Measurements from ENCODE around the gene HFE. TPM values are rescaled to one million over a fixed set of nuclear protein-coding genes. Genes with fewer than 3 reads are reported as not detected.
"Not testable (repeated sequence)": the region's sequence is repeated elsewhere in the genome, so short reads cannot be mapped to it uniquely, and the experiment has no call there.

HFE gene
- total RNA-seq, 4 donors from 2014 or later, result 5.9 to 11.0 (median 9.0) TPM

- TF ChIP-seq POLR2A (IDR thresholded peaks at IDR 0.05) (no peak), EP300 (IDR thresholded peaks at IDR 0.05) (no peak), CTCF (IDR thresholded peaks at IDR 0.05) (no peak)
- Histone ChIP-seq H3K4me3 (no peak overlapping the region), H3K9me3 (no peaks in the 10 kb centered on the region), H3K36me3 (no peaks in the 10 kb centered on the region), H3K27me3 (no peaks in the 10 kb centered on the region), H3K4me1 (peaks cover 0 to 5% (median 0%) of the 10 kb centered on the region in 4 donors), H3K27ac (no peak overlapping the region)
- DNase-seq (ENCODE audit: low spot score in 2 of 2), result no peak
- WGBS, 2 donors, result 98 to 100% methylated on average over 4 of the region's 4 CpGs
Measured at GRCh38 chr6:26116267-26116666, 29.0 kb downstream of the HFE start.

- Histone ChIP-seq H3K36me3 (no peaks in the 10 kb centered on the region), H3K4me1 (peaks cover 0 to 12% (median 0%) of the 10 kb centered on the region in 4 donors), H3K9me3 (no peaks in the 10 kb centered on the region), H3K27ac (peak overlapping the region in 2 of 4 donors; percentile 40 to 64), H3K4me3 (no peak overlapping the region), H3K27me3 (no peaks in the 10 kb centered on the region)
- TF ChIP-seq EP300 (IDR thresholded peaks at IDR 0.05) (peak in 1 of 2 donors; percentile 45), CTCF (IDR thresholded peaks at IDR 0.05) (no peak)
- DNase-seq (ENCODE audit: low spot score in 2 of 2), result no peak
- WGBS, 2 donors, result 38 to 48% methylated on average over 7 of the region's 7 CpGs
Measured at GRCh38 chr6:26118999-26119398, 31.8 kb downstream of the HFE start.

- H3K4me1 ChIP-seq, result peaks cover 0 to 12% (median 0%) of the 10 kb centered on the region in 4 donors
- H3K27ac ChIP-seq; H3K36me3 ChIP-seq; H3K9me3 ChIP-seq; H3K27me3 ChIP-seq; DNase-seq (ENCODE audit: low spot score in 2 of 2); H3K4me3 ChIP-seq: not testable (repeated sequence)
- 95 to 96% methylated on average over 8 of the region's 8 CpGs for WGBS, 2 donors
Measured at GRCh38 chr6:26120115-26120514, 32.9 kb downstream of the HFE start.

GRCh38 chr6:26120807-26121140, 33.5 kb downstream of the HFE start:
- no peak overlapping the region for H3K4me3 ChIP-seq
- H3K9me3 ChIP-seq, result no peaks in the 10 kb centered on the region
- no peak overlapping the region for H3K27ac ChIP-seq
- no peak for DNase-seq (ENCODE audit: low spot score in 2 of 2)
- 78 to 83% methylated on average over 3 of the region's 3 CpGs for WGBS, 2 donors
- TF ChIP-seq CTCF (IDR thresholded peaks at IDR 0.05), result no peak
- TF ChIP-seq POLR2A (IDR thresholded peaks at IDR 0.05), result no peak
- no peak for TF ChIP-seq EP300 (IDR thresholded peaks at IDR 0.05)
- no peaks in the 10 kb centered on the region for H3K36me3 ChIP-seq
- no peaks in the 10 kb centered on the region for H3K27me3 ChIP-seq
- H3K4me1 ChIP-seq, result peaks cover 0 to 12% (median 0%) of the 10 kb centered on the region in 4 donors

- Histone ChIP-seq H3K27ac (peak overlapping the region in 2 of 4 donors; percentile 99), H3K4me3 (no peak overlapping the region), H3K27me3 (no peaks in the 10 kb centered on the region), H3K9me3 (no peaks in the 10 kb centered on the region), H3K36me3 (no peaks in the 10 kb centered on the region), H3K4me1 (peaks cover 0 to 12% (median 0%) of the 10 kb centered on the region in 4 donors)
- TF ChIP-seq EP300 (IDR thresholded peaks at IDR 0.05) (no peak), POLR2A (IDR thresholded peaks at IDR 0.05) (no peak), CTCF (IDR thresholded peaks at IDR 0.05) (no peak)
- 93 to 96% methylated on average over 18 of the region's 18 CpGs for WGBS, 2 donors
- DNase-seq (ENCODE audit: low spot score in 2 of 2), result no peak
Measured at GRCh38 chr6:26121141-26122004, 34.1 kb downstream of the HFE start.
